GM12801 (cell line): ENCODE results near the gene GLRX5.

Experiments used
- CTCF ChIP-seq: IDR thresholded peaks from one replicate; pipeline ENCODE4 v1.5.1; 2011; ENCODE audit warnings: control low read depth; ENCODE audit not compliant: insufficient read length; ENCODE audit errors: extremely low read depth

GLRX5 gene

GRCh38 chr14:95490138-95490509 lies 44.7 kb upstream of the GLRX5 start:
- no peak for TF ChIP-seq CTCF

GRCh38 chr14:95490727-95491451 lies 44.0 kb upstream of the GLRX5 start:
- TF ChIP-seq CTCF = no peak

GRCh38 chr14:95491936-95492608 lies 42.8 kb upstream of the GLRX5 start:
- no peak for TF ChIP-seq CTCF

GRCh38 chr14:95493503-95493902 lies 41.3 kb upstream of the GLRX5 start:
- no peak for TF ChIP-seq CTCF

- no peak for TF ChIP-seq CTCF
Measured at GRCh38 chr14:95493976-95494375, 40.9 kb upstream of the GLRX5 start.

GRCh38 chr14:95494456-95494855 lies 40.4 kb upstream of the GLRX5 start:
- TF ChIP-seq CTCF = no peak

GRCh38 chr14:95495076-95495475 lies 39.8 kb upstream of the GLRX5 start:
- TF ChIP-seq CTCF = no peak
